Measurements from ENCODE around the gene OAT.
"Not testable (repeated sequence)": the region's sequence is repeated elsewhere in the genome, so short reads cannot be mapped to it uniquely, and the experiment has no call there.

OAT gene

GRCh38 chr10:124378881-124379471 is 39.7 kb downstream of the OAT start:
- DNase-seq (ENCODE audit: low read depth in 2 of 2), result no peak

- DNase-seq (ENCODE audit: low read depth in 2 of 2), result no peak
Observed at GRCh38 chr10:124378271-124378670, 40.5 kb downstream of the OAT start.

- DNase-seq (ENCODE audit: low read depth in 2 of 2), result no peak
Observed at GRCh38 chr10:124377101-124377500, 41.6 kb downstream of the OAT start.

- no peak for DNase-seq (ENCODE audit: low read depth in 2 of 2)
Observed at GRCh38 chr10:124376411-124376810, 42.3 kb downstream of the OAT start.

- no peak for DNase-seq (ENCODE audit: low read depth in 2 of 2)
Observed at GRCh38 chr10:124375691-124376090, 43.0 kb downstream of the OAT start.

- no peak for DNase-seq (ENCODE audit: low read depth in 2 of 2)
Observed at GRCh38 chr10:124375353-124375614, 43.4 kb downstream of the OAT start.

- no peak for DNase-seq (ENCODE audit: low read depth in 2 of 2)
Observed at GRCh38 chr10:124374535-124375352, 44.0 kb downstream of the OAT start.

- DNase-seq (ENCODE audit: low read depth in 2 of 2), result no peak
Observed at GRCh38 chr10:124372899-124373298, 45.8 kb downstream of the OAT start.

- DNase-seq (ENCODE audit: low read depth in 2 of 2), result no peak
Observed at GRCh38 chr10:124370426-124370825, 48.3 kb downstream of the OAT start.

- DNase-seq (ENCODE audit: low read depth in 2 of 2), result no peak
Observed at GRCh38 chr10:124369986-124370385, 48.7 kb downstream of the OAT start.

- not testable (repeated sequence) for DNase-seq (ENCODE audit: low read depth in 2 of 2)
Observed at GRCh38 chr10:124369533-124369932, 49.2 kb downstream of the OAT start.

GRCh38 chr10:124369066-124369465 is 49.7 kb downstream of the OAT start:
- no peak for DNase-seq (ENCODE audit: low read depth in 2 of 2)

GRCh38 chr10:124367936-124368335 is 50.8 kb downstream of the OAT start:
- DNase-seq (ENCODE audit: low read depth in 2 of 2), result no peak

- no peak for DNase-seq (ENCODE audit: low read depth in 2 of 2)
Observed at GRCh38 chr10:124367414-124367813, 51.3 kb downstream of the OAT start.

- DNase-seq (ENCODE audit: low read depth in 2 of 2), result no peak
Observed at GRCh38 chr10:124366825-124367224, 51.9 kb downstream of the OAT start.

GRCh38 chr10:124366343-124366742 is 52.4 kb downstream of the OAT start:
- no peak for DNase-seq (ENCODE audit: low read depth in 2 of 2)

GRCh38 chr10:124364674-124365073 is 54.0 kb downstream of the OAT start:
- no peak for DNase-seq (ENCODE audit: low read depth in 2 of 2)

- no peak for DNase-seq (ENCODE audit: low read depth in 2 of 2)
Observed at GRCh38 chr10:124362568-124362967, 56.2 kb downstream of the OAT start.

- DNase-seq (ENCODE audit: low read depth in 2 of 2), result no peak
Observed at GRCh38 chr10:124359336-124359832, 59.3 kb downstream of the OAT start.

GRCh38 chr10:124357561-124357885 is 61.2 kb downstream of the OAT start:
- DNase-seq (ENCODE audit: low read depth in 2 of 2), result no peak

- DNase-seq (ENCODE audit: low read depth in 2 of 2), result no peak
Observed at GRCh38 chr10:124356701-124357560, 61.8 kb downstream of the OAT start.
